Naive thymus-derived CD4-positive, alpha-beta T cell (primary cell): ENCODE measurements around the gene DNAAF1. TPM values are rescaled to one million over a fixed set of nuclear protein-coding genes. Genes with fewer than 3 reads are reported as not detected.

Experiments used
- ATAC-seq: fragments of 150-1000 bp; cut with Tn5 transposase; 2 replicates; pipeline ENCODE4 v1.10.0; 2021; ENCODE audit warnings: mild to moderate bottlenecking, moderate library complexity
- CTCF ChIA-PET: fragments of 350-600 bp; sonication (Branson Sonifier 250); formaldehyde crosslinking; loops from one replicate; lab custom pipeline; 2021; ENCODE audit warnings: antibody characterized with exemption; lab: Charles Lee
- POLR2A ChIA-PET: fragments of 350-600 bp; sonication (Branson Sonifier 250); formaldehyde crosslinking; loops from one replicate; lab custom pipeline; 2021; ENCODE audit warnings: antibody characterized with exemption, inconsistent platforms; lab: Charles Lee
- DNase-seq, 9 donors: peaks; one replicate each; pipeline versions ENCODE4 v3.0.0 to v3.0.0-alpha.2; 2020 to 2022; ENCODE audit warnings: mixed read lengths in 1 of 9
- H3K27ac ChIP-seq: one replicate; pipeline ENCODE4 v1.7.0; 2013; ENCODE audit warnings: mild to moderate bottlenecking, low read depth, low read length, moderate library complexity
- H3K27me3 ChIP-seq, 2 donors: one replicate each; pipeline ENCODE4 v1.7.0; 2013; ENCODE audit warnings: low read length in 2 of 2, mild to moderate bottlenecking in 2 of 2, moderate library complexity in 2 of 2; ENCODE audit not compliant: control insufficient read depth in 2 of 2, insufficient read depth in 2 of 2
- H3K36me3 ChIP-seq, 3 experiments: 1 replicate in 2 of 3; 2 replicates in 1 of 3; pipeline ENCODE4 v1.7.0; 2013; ENCODE audit warnings: low read length in 3 of 3, mild to moderate bottlenecking in 3 of 3, moderate library complexity in 1 of 3; ENCODE audit not compliant: insufficient read depth in 3 of 3, control insufficient read depth in 2 of 3
- H3K4me1 ChIP-seq, 2 donors: one replicate each; pipeline ENCODE4 v1.7.0; 2013; ENCODE audit warnings: low read length in 2 of 2, mild to moderate bottlenecking in 2 of 2, moderate library complexity in 1 of 2; ENCODE audit not compliant: control insufficient read depth in 2 of 2, insufficient read depth in 2 of 2
- H3K4me3 ChIP-seq: 2 replicates; pipeline ENCODE4 v1.7.0; 2013; ENCODE audit warnings: mild to moderate bottlenecking, low read length
- H3K9me3 ChIP-seq, 3 experiments: 1 replicate in 2 of 3; 2 replicates in 1 of 3; pipeline ENCODE4 v1.7.0; 2013; ENCODE audit warnings: low read length in 3 of 3; ENCODE audit not compliant: control insufficient read depth in 2 of 3
- H3K27ac Mint-ChIP-seq, 9 donors: one replicate each; pipeline ENCODE4 v1.8.0; 2020 to 2022; ENCODE audit warnings: mixed read lengths in 9 of 9, mild to moderate bottlenecking in 8 of 9, moderate library complexity in 5 of 9, inconsistent platforms in 2 of 9
- H3K27me3 Mint-ChIP-seq, 5 donors: one replicate each; pipeline ENCODE4 v1.8.0; 2021 to 2022; ENCODE audit warnings: mixed read lengths in 5 of 5, mild to moderate bottlenecking in 1 of 5
- H3K36me3 Mint-ChIP-seq, 5 donors: one replicate each; pipeline ENCODE4 v1.8.0; 2020 to 2022; ENCODE audit warnings: mixed read lengths in 5 of 5, mild to moderate bottlenecking in 3 of 5, inconsistent platforms in 1 of 5
- H3K4me1 Mint-ChIP-seq, 7 donors: one replicate each; pipeline ENCODE4 v1.8.0; 2020 to 2022; ENCODE audit warnings: mixed read lengths in 7 of 7, mild to moderate bottlenecking in 3 of 7, inconsistent platforms in 1 of 7
- H3K4me3 Mint-ChIP-seq, 10 donors: one replicate each; pipeline ENCODE4 v1.8.0; 2020 to 2022; ENCODE audit warnings: mild to moderate bottlenecking in 10 of 10, mixed read lengths in 10 of 10, moderate library complexity in 6 of 10, inconsistent platforms in 2 of 10
- H3K9me3 Mint-ChIP-seq, 11 donors: one replicate each; pipeline ENCODE4 v1.8.0; 2020 to 2022; ENCODE audit warnings: mixed read lengths in 11 of 11, mild to moderate bottlenecking in 4 of 11, inconsistent platforms in 1 of 11, moderate library complexity in 1 of 11
- intact Hi-C, 2 donors: fragments of 100-400 bp; cut with micrococcal nuclease; formaldehyde crosslinking; loops; one replicate each; pipeline ENCODE4 v1.15.1; 2023
- polyA plus RNA-seq, 2 donors: library from polyadenylated mRNA; unstranded; fragments of 300-500 nt; fragmentation: Illumina TruSeq; gene quantifications; one replicate each; pipeline ENCODE4 v1.2.3, GENCODE V29; 2021
- total RNA-seq, 6 experiments: library from RNA in 5 of 6; stranded (reverse) in 5 of 6; gene quantifications; 1 replicate in 5 of 6; 2 replicates in 1 of 6; pipeline ENCODE4 v1.2.3 and lab custom pipeline; 2021 to 2026

Gene DNAAF1
- total and polyA plus RNA-seq, 7 experiments from 2014 or later: 0.06 to 2.2 (median 0.38) TPM; not detected in 3

GRCh38 chr16:84225126-84225525 lies 80.0 kb downstream of the DNAAF1 start:
- ATAC-seq: no peak
- Histone ChIP-seq H3K4me3 (no peak overlapping the region), H3K27me3 (no peaks in the 10 kb centered on the region), H3K27ac (no peak overlapping the region), H3K4me1 (no peaks in the 10 kb centered on the region), H3K36me3 (no peaks in the 10 kb centered on the region), H3K9me3 (no peaks in the 10 kb centered on the region)
- intact Hi-C loops: no loop called here
- no peaks in the 10 kb centered on the region for H3K4me1 Mint-ChIP-seq
- H3K4me3 Mint-ChIP-seq: no peak overlapping the region
- ChIA-PET CTCF (no interaction called here), POLR2A (no interaction called here)
- H3K27ac Mint-ChIP-seq: no peak overlapping the region
- DNase-seq: no peak
- H3K27me3 Mint-ChIP-seq: peaks cover 4 to 27% (median 16%) of the 10 kb centered on the region in 5 donors
- no peaks in the 10 kb centered on the region for H3K36me3 Mint-ChIP-seq
- no peaks in the 10 kb centered on the region for H3K9me3 Mint-ChIP-seq

DNA sequence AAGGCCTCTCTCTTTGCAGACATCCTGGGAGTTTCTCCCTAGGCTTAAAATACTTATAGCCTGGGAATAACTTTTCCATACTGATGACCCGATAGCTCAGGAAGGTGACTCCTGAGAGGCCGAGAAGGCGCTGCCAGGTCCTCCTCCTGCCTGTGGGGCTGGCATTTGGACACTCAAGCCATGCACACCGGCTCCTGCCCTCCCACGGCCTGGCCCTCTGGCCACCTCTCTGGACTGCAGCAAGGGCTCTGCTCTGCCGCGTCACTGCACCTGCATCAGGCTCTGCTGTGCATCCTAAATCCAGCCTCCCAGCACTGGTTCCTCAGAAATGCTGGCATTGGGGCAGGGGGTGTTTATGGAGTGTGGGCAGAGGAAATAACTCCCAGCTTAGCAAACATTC lies 80.5 kb downstream of the DNAAF1 start:
- ChIA-PET POLR2A (no interaction called here), CTCF (no interaction called here)
- no peak for DNase-seq
- H3K9me3 ChIP-seq: no peaks in the 10 kb centered on the region
- intact Hi-C loops: no loop called here
- no peaks in the 10 kb centered on the region for H3K4me1 Mint-ChIP-seq
- peaks cover 4 to 27% (median 16%) of the 10 kb centered on the region in 5 donors for H3K27me3 Mint-ChIP-seq
- no peaks in the 10 kb centered on the region for H3K36me3 Mint-ChIP-seq
- H3K4me1 ChIP-seq: no peaks in the 10 kb centered on the region
- no peaks in the 10 kb centered on the region for H3K36me3 ChIP-seq
- H3K27ac Mint-ChIP-seq: no peak overlapping the region
- no peaks in the 10 kb centered on the region for H3K9me3 Mint-ChIP-seq
- H3K27ac ChIP-seq: no peak overlapping the region
- no peak overlapping the region for H3K4me3 Mint-ChIP-seq
- ATAC-seq: no peak
- H3K4me3 ChIP-seq: no peak overlapping the region
- no peaks in the 10 kb centered on the region for H3K27me3 ChIP-seq

DNA sequence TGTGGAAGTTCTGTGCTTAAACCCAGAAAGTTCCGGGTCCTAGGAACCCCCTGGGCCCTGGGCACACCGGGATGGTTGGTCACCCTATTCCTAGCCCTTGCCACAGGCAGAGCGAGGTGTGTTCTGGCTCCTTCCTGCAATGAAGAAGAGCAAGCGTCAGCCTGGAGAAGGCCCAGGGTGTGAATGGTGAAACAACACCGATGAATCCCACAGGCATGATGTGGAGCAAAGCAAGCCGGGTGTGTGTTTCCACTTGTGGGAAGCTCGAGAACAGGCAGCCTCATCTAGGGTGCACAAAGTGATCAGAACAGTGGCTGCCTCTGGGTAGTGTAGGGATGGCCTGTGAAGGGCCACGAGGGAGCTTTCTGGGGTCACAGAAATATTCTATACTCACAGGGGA lies 80.9 kb downstream of the DNAAF1 start:
- Histone ChIP-seq H3K9me3 (no peaks in the 10 kb centered on the region), H3K36me3 (no peaks in the 10 kb centered on the region), H3K27ac (no peak overlapping the region), H3K4me3 (no peak overlapping the region), H3K27me3 (no peaks in the 10 kb centered on the region), H3K4me1 (no peaks in the 10 kb centered on the region)
- ChIA-PET CTCF (no interaction called here), POLR2A (no interaction called here)
- DNase-seq (no peak), ATAC-seq (no peak)
- H3K36me3 Mint-ChIP-seq: no peaks in the 10 kb centered on the region
- peaks cover 4 to 28% (median 16%) of the 10 kb centered on the region in 5 donors for H3K27me3 Mint-ChIP-seq
- H3K4me1 Mint-ChIP-seq: no peaks in the 10 kb centered on the region
- H3K9me3 Mint-ChIP-seq: peaks cover 0 to 3% (median 0%) of the 10 kb centered on the region in 11 donors
- intact Hi-C loops: no loop called here
- no peak overlapping the region for H3K27ac Mint-ChIP-seq
- no peak overlapping the region for H3K4me3 Mint-ChIP-seq

Other genes with a start within 250 kb of the DNAAF1 start
- gene MLYCD, start 246.2 kb upstream of the DNAAF1 start, total RNA-seq: 10 to 100 TPM in 2 of 5 experiments, 1 to 10 TPM in 3; 6.6 to 11.4 (median 8.1) TPM
- gene MLYCD, start 246.2 kb upstream of the DNAAF1 start, polyA plus RNA-seq: 1 to 10 TPM; 1.8 to 2.6 TPM
- 1 to 10 TPM in 3 of 5 experiments, under 1 TPM in 2; 0.34 to 8.4 (median 1.3) TPM for gene OSGIN1, start 192.1 kb upstream of the DNAAF1 start, total RNA-seq
- under 1 TPM in 1 of 2 donors, not detected in 1; 0.59 TPM for gene OSGIN1, start 192.1 kb upstream of the DNAAF1 start, polyA plus RNA-seq
- gene NECAB2, start 177.1 kb upstream of the DNAAF1 start, total RNA-seq: not detected
- gene NECAB2, start 177.1 kb upstream of the DNAAF1 start, polyA plus RNA-seq: not detected
- gene SLC38A8, start 102.5 kb upstream of the DNAAF1 start, total RNA-seq: not detected
- gene SLC38A8, start 102.5 kb upstream of the DNAAF1 start, polyA plus RNA-seq: not detected
- gene MBTPS1, start 28.4 kb upstream of the DNAAF1 start, total RNA-seq: 100 to 1,000 TPM in 4 of 5 experiments, 10 to 100 TPM in 1; 65.3 to 157 (median 138) TPM
- gene MBTPS1, start 28.4 kb upstream of the DNAAF1 start, polyA plus RNA-seq: 10 to 100 TPM; 48.6 to 89.4 TPM
- 10 to 100 TPM; 12.6 to 26.6 (median 14.4) TPM for gene HSDL1, start 131 bp upstream of the DNAAF1 start, total RNA-seq
- 10 to 100 TPM; 10.1 to 12.2 TPM for gene HSDL1, start 131 bp upstream of the DNAAF1 start, polyA plus RNA-seq
- gene TAF1C, start 41.7 kb downstream of the DNAAF1 start, total RNA-seq: 100 to 1,000 TPM in 2 of 5 experiments, 10 to 100 TPM in 3; 62.6 to 127 (median 85.4) TPM
- 10 to 100 TPM in 1 of 2 donors, 1 to 10 TPM in 1; 8.0 to 15.8 TPM for gene TAF1C, start 41.7 kb downstream of the DNAAF1 start, polyA plus RNA-seq
- under 1 TPM in 2 of 5 experiments, not detected in 3; 0.11 to 0.16 TPM for gene ADAD2, start 45.8 kb downstream of the DNAAF1 start, total RNA-seq
- not detected for gene ADAD2, start 45.8 kb downstream of the DNAAF1 start, polyA plus RNA-seq
- not detected for gene KCNG4, start 94.7 kb downstream of the DNAAF1 start, total RNA-seq
- gene KCNG4, start 94.7 kb downstream of the DNAAF1 start, polyA plus RNA-seq: not detected
- gene WFDC1, start 149.6 kb downstream of the DNAAF1 start, total RNA-seq: not detected
- not detected for gene WFDC1, start 149.6 kb downstream of the DNAAF1 start, polyA plus RNA-seq
- not detected for gene ATP2C2, start 223.2 kb downstream of the DNAAF1 start, total RNA-seq
- gene ATP2C2, start 223.2 kb downstream of the DNAAF1 start, polyA plus RNA-seq: under 1 TPM in 1 of 2 donors, not detected in 1; 0.20 TPM